Caco-2 (cell line): Measurements from ENCODE around the gene NEDD1. TPM values are rescaled to one million over a fixed set of nuclear protein-coding genes. Genes with fewer than 3 reads are reported as not detected.

Experiments
- BruUV-seq: library from RNA; stranded (reverse); fragments of 400-500 nt; replicated peaks from 2 replicates; lab custom pipeline; 2021; lab: Mats Ljungman, UMichigan
- CTCF ChIA-PET: fragments of 300-600 bp; sonication (Branson Sonifier 250); formaldehyde crosslinking; loops from one replicate; lab custom pipeline; 2022; ENCODE audit warnings: antibody characterized with exemption; lab: Charles Lee
- POLR2A ChIA-PET: fragments of 300-600 bp; sonication (Branson Sonifier 250); formaldehyde crosslinking; loops from one replicate; lab custom pipeline; 2022; ENCODE audit warnings: antibody characterized with exemption; lab: Charles Lee
- DNase-seq, 2 experiments: peaks; one replicate each; pipeline versions ENCODE4 v3.0.0 to v3.0.0-alpha.2; 2020 to 2022
- H3K27me3 ChIP-seq: replicated peaks from 2 replicates; pipeline ENCODE4 v1.6.0; 2011; ENCODE audit warnings: low read length; ENCODE audit not compliant: control insufficient read depth, insufficient read depth
- H3K36me3 ChIP-seq: 2 replicates; pipeline ENCODE4 v1.5.1; 2011; ENCODE audit warnings: low read length; ENCODE audit not compliant: control insufficient read depth, insufficient read depth
- H3K4me1 ChIP-seq: fragments of 250-450 bp; sonication (Bioruptor Pico); 2 replicates; pipeline ENCODE4 v1.5.1; 2020; ENCODE audit warnings: mild to moderate bottlenecking
- H3K4me3 ChIP-seq: 2 replicates; pipeline ENCODE4 v1.5.1; 2011; ENCODE audit warnings: low read depth, mild to moderate bottlenecking, control low read depth, low read length
- H3K9me3 ChIP-seq: fragments of 250-450 bp; sonication (Bioruptor Pico); 2 replicates; pipeline ENCODE4 v1.5.1; 2020; ENCODE audit warnings: mild to moderate bottlenecking, moderate library complexity
- H3K27ac Mint-ChIP-seq: one replicate; pipeline ENCODE4 v1.8.0; 2022; ENCODE audit warnings: mixed read lengths; ENCODE audit not compliant: unreplicated experiment
- H3K27me3 Mint-ChIP-seq: one replicate; pipeline ENCODE4 v1.8.0; 2022; ENCODE audit warnings: mixed read lengths; ENCODE audit not compliant: insufficient read depth, unreplicated experiment
- H3K36me3 Mint-ChIP-seq: one replicate; pipeline ENCODE4 v1.8.0; 2022; ENCODE audit warnings: mild to moderate bottlenecking, mixed read lengths; ENCODE audit not compliant: insufficient read depth, unreplicated experiment
- H3K4me1 Mint-ChIP-seq: one replicate; pipeline ENCODE4 v1.8.0; 2022; ENCODE audit warnings: low read depth, mixed read lengths; ENCODE audit not compliant: unreplicated experiment
- H3K4me3 Mint-ChIP-seq: one replicate; pipeline ENCODE4 v1.8.0; 2022; ENCODE audit warnings: mild to moderate bottlenecking, moderate library complexity, mixed read lengths; ENCODE audit not compliant: unreplicated experiment
- H3K9me3 Mint-ChIP-seq: one replicate; pipeline ENCODE4 v1.8.0; 2022; ENCODE audit warnings: mixed read lengths; ENCODE audit not compliant: unreplicated experiment
- CTCF ChIP-seq, 2 experiments: fragments of 200-600 bp in 1 of 2; IDR thresholded peaks; 1 replicate in 1 of 2; 2 replicates in 1 of 2; pipeline versions ENCODE4 v1.5.1 to v1.8.0; 2011 to 2022; ENCODE audit warnings: antibody characterized with exemption in 1 of 2, control low read depth in 1 of 2, inconsistent platforms in 1 of 2, low read depth in 1 of 2, low read length in 1 of 2, mild to moderate bottlenecking in 1 of 2, moderate library complexity in 1 of 2; ENCODE audit not compliant: insufficient read depth in 1 of 2, severe bottlenecking in 1 of 2, unreplicated experiment in 1 of 2
- intact Hi-C: fragments of 100-400 bp; cut with micrococcal nuclease; formaldehyde crosslinking; loops from one replicate; pipeline ENCODE4 v1.10.0; 2022; ENCODE audit not compliant: unreplicated experiment
- total RNA-seq: library from RNA; stranded (reverse); gene quantifications from 2 replicates; pipeline ENCODE4 v1.2.3, GENCODE V29; 2022

The NEDD1 gene
- total RNA-seq, 1 experiment from 2014 or later = 21.9 TPM

GRCh38 chr12:96866801-96867590 lies 40.1 kb upstream of the NEDD1 start:
- Mint-ChIP-seq H3K36me3 (peaks cover 9% of the 10 kb centered on the region), H3K4me1 (peaks cover 21% of the 10 kb centered on the region), H3K4me3 (no peak overlapping the region), H3K9me3 (peaks cover 18% of the 10 kb centered on the region), H3K27me3 (no peaks in the 10 kb centered on the region), H3K27ac (no peak overlapping the region)
- Histone ChIP-seq H3K27me3 (no peaks in the 10 kb centered on the region), H3K4me3 (no peak overlapping the region), H3K4me1 (peaks cover 13% of the 10 kb centered on the region), H3K36me3 (no peaks in the 10 kb centered on the region), H3K9me3 (no peaks in the 10 kb centered on the region; the same call in 1 of the 2 replicates)
- CTCF ChIA-PET = no interaction called here
- intact Hi-C loops = no loop called here
- DNase-seq = no peak
- TF ChIP-seq CTCF (IDR thresholded peaks at IDR 0.05; ENCODE audit: insufficient read depth in 1 of 2, low read depth in 1 of 2, low read length in 1 of 2, severe bottlenecking in 1 of 2, unreplicated experiment in 1 of 2) = no peak
- BruUV-seq = no TSS peak
- POLR2A ChIA-PET = no interaction called here

- H3K27me3 ChIP-seq = no peaks in the 10 kb centered on the region
- no TSS peak for BruUV-seq
- no peak overlapping the region for H3K27ac Mint-ChIP-seq
- ChIA-PET POLR2A (no interaction called here), CTCF (no interaction called here)
- no peaks in the 10 kb centered on the region for H3K36me3 ChIP-seq
- H3K9me3 Mint-ChIP-seq = peaks cover 16% of the 10 kb centered on the region
- no peak overlapping the region for H3K4me3 Mint-ChIP-seq
- intact Hi-C loops = no loop called here
- no peaks in the 10 kb centered on the region for H3K27me3 Mint-ChIP-seq
- TF ChIP-seq CTCF (IDR thresholded peaks at IDR 0.05; ENCODE audit: insufficient read depth in 1 of 2, low read depth in 1 of 2, low read length in 1 of 2, severe bottlenecking in 1 of 2, unreplicated experiment in 1 of 2) = no peak
- no peaks in the 10 kb centered on the region; the same call in 1 of the 2 replicates for H3K9me3 ChIP-seq
- DNase-seq = no peak
- H3K36me3 Mint-ChIP-seq = no peaks in the 10 kb centered on the region
- H3K4me1 Mint-ChIP-seq = peaks cover 7% of the 10 kb centered on the region
- H3K4me1 ChIP-seq = no peaks in the 10 kb centered on the region
- H3K4me3 ChIP-seq = no peak overlapping the region
Measured at GRCh38 chr12:96870946-96871345, 36.1 kb upstream of the NEDD1 start.

GRCh38 chr12:96872961-96873360 lies 34.1 kb upstream of the NEDD1 start:
- Mint-ChIP-seq H3K27me3 (no peaks in the 10 kb centered on the region), H3K9me3 (peaks cover 16% of the 10 kb centered on the region), H3K4me3 (no peak overlapping the region), H3K36me3 (no peaks in the 10 kb centered on the region), H3K27ac (no peak overlapping the region), H3K4me1 (peaks cover 7% of the 10 kb centered on the region)
- no peaks in the 10 kb centered on the region; the same call in 1 of the 2 replicates for H3K9me3 ChIP-seq
- ChIA-PET POLR2A (no interaction called here), CTCF (no interaction called here)
- no peaks in the 10 kb centered on the region for H3K36me3 ChIP-seq
- intact Hi-C loops = no loop called here
- no peak for TF ChIP-seq CTCF (IDR thresholded peaks at IDR 0.05; ENCODE audit: insufficient read depth in 1 of 2, low read depth in 1 of 2, low read length in 1 of 2, severe bottlenecking in 1 of 2, unreplicated experiment in 1 of 2)
- DNase-seq = no peak
- no TSS peak for BruUV-seq
- no peak overlapping the region for H3K4me3 ChIP-seq
- H3K27me3 ChIP-seq = no peaks in the 10 kb centered on the region
- no peaks in the 10 kb centered on the region for H3K4me1 ChIP-seq
